GM21529 (cell line): ENCODE results near the gene NQO1.

Experiments
- ATAC-seq: cut with Tn5 transposase; IDR thresholded peaks from one replicate; pipeline ENCODE4 v1.9.1; 2021; ENCODE audit not compliant: unreplicated experiment

Gene NQO1

DNA sequence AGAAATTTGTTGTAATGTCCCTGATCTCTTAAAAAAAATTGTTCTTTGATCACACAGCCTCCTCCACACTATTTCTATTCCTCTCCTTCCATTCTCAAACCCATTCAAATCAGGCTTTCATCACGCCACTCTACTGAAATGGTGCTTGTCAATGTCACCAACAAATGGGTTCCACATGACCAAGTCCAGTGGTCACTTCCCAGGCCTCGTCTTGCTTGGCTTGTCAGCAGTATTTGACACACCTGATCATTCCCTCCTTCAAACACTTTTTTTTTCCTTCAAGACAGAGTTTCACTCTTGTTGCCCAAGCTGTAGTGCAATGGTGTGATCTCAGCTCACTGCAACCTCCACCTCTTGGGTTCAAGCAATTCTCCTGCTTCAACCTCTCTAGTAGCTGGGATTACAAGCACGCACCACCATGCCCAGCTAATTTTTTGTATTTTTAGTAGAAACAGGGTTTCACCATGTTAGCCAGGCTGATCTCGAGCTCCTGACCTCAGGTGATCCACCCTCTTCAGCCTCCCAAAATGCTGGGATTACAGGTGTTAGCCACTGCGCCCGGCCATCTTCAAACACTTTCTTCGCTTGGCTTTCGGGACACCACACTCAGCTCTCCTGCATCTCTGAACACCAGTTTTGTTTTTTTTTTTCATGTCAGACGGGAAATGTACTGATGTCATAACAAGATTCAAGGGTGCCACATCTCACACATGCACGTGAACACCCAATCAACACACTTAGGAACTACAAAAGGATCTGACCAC is 18.3 kb downstream of the NQO1 start:
- ATAC-seq: no peak

DNA sequence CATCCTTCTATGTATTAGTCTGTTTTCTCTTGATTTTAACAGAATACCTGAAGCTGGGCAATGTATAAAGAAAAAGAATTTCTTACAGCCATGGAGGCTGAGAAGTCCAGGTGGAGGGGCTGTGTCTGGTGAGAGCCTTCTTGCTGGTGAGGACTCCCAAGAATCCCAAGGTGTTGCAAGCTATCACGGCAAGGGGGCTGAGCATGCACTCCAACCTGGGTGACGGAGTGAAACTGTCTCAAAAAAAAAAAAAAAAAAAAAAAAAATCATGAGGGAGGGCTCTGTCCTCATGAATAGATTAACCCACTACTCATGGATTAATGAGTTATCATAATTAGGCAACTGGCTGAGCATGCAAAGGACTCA is 19.4 kb downstream of the NQO1 start:
- ATAC-seq: no peak

DNA sequence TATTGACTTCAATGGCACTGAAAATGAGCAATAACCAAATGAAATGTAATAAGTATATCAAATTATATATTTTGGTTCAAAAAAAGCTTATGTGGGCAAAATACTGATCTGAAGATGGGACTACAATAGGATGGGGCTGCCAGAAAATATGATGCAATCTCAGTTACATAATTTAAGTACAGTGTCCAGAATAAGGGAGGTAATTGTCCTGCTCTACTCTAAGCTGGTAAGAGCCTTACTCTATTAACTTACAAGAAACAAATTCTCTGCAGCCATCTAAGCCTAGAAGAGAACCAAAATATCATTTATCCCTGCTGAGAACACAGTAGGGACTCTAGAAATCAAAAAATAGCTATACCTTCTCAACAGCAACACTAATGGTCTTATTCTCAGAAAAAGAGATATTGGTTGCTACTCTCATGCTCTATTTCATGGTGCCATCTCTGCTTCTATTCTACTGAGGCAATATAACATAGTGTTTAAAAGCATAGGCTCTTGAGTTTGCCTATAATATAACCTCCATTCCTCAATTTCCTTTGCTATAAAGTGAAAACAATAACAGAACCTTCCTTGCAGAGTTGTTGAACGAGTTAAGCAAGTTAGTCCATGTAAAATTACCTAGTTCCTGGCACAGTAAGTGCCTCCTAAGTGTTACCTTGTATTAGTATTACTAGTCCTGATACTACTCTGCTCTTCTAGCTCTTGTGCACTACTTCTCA is 19.9 kb downstream of the NQO1 start:
- no peak for ATAC-seq

DNA sequence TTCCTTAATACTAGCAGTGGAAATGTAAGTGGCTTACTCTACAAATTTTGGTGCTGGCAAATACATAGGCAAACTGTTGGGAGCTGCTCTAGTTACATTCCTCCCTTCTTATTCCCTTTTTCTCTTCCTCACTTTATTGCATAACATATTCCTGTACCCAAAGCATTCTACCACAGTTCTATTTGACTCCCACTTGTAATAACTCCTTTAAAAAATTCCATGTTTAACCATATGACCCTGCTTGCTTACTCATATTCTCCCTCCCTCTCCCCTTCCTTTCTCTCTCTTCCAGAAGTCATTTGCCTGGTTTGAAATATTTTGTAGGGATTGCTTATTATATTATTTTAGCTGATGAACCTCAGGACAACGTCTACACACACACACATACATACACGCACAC is 22.7 kb downstream of the NQO1 start:
- no peak for ATAC-seq

DNA sequence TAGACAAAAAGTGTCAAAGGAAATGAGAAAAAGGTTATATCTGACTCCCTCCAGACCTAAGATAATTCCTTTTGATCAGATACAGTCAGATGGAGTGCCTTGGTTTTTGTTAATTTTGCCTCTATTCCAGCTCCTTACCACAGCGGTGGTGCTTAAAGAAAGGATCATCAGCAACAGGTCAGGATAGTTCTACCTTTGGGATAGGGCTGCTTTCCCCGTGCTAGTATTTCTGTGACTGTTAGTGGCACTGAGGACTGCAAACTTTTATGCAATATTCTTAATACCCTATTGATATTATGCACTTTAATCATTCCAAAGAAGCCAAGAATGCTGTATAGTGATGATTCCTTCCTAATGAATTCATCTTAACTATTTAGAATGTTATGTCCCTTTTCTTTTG is 24.5 kb downstream of the NQO1 start:
- ATAC-seq: no peak

DNA sequence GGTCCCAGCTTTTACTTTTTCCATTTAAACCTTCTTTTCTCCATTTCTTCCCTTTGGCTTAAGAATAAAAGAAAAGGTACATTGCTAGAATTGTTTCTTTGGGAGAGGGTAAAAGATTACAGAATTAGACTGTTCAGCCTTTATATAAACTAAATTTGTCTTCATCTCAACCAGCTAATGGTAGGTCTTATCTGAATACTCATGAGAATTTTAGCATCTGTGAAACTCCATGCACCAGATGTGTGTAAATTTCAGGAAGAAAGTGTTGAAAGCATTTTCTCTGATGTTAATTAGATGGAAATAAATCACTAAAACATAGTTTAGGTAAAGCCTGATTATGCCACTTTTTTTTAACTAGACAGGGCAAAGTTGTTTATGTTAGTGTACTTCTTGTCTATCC is 24.9 kb downstream of the NQO1 start:
- ATAC-seq: no peak

DNA sequence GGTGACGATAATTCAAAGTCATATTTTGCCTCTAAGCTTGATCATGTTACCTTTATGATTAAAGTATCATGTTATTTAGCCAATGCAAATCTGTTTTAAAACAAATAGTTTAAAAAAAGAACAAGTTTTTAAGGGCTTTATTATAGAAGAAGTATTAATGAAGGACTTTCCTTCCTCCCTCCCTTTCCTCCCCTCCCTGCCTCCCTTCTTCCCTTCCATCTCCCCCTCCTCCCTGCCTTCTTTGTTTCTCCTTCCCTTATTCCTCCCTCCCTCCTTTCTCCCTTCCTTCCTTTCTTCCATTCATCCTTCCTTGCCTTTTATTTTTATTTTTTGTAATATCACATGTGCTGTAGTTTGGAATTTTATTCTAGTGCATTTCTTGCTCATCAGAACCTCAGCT is 26.4 kb downstream of the NQO1 start:
- ATAC-seq: no peak

DNA sequence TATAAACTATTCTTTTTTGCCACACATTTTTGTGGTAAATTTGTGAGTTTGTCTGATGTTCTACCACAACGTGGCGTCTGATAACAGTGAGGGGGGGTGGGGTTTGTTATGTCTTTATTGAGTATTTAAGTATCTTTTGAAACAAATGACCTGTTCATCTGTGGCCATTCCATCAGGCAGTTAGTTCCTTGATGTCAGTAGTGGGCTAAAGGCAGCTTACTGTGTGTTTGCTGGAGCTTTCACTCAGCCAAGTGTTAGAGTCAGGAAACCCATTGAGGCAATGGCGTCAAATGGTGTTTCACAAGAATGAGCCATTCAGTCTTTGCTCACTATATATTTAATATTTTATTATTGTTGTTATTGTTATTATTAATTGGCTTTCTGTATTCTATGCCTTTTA is 28.0 kb downstream of the NQO1 start:
- no peak for ATAC-seq

DNA sequence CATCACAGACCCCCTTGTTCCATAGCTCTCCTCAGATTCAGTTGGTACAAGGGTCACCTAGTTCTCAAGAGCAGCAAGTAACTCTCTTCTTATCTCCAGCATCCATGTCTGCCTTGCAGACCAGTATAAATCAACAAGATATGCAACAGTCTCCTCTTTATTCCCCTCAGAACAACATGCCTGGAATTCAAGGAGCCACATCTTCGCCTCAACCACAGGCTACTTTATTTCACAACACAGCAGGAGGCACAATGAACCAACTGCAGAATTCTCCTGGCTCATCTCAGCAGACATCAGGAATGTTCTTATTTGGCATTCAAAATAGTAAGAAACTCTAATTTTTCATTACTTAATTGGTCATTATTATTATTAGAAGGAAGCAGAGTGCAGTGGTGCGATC is 32.4 kb downstream of the NQO1 start:
- ATAC-seq: no peak

DNA sequence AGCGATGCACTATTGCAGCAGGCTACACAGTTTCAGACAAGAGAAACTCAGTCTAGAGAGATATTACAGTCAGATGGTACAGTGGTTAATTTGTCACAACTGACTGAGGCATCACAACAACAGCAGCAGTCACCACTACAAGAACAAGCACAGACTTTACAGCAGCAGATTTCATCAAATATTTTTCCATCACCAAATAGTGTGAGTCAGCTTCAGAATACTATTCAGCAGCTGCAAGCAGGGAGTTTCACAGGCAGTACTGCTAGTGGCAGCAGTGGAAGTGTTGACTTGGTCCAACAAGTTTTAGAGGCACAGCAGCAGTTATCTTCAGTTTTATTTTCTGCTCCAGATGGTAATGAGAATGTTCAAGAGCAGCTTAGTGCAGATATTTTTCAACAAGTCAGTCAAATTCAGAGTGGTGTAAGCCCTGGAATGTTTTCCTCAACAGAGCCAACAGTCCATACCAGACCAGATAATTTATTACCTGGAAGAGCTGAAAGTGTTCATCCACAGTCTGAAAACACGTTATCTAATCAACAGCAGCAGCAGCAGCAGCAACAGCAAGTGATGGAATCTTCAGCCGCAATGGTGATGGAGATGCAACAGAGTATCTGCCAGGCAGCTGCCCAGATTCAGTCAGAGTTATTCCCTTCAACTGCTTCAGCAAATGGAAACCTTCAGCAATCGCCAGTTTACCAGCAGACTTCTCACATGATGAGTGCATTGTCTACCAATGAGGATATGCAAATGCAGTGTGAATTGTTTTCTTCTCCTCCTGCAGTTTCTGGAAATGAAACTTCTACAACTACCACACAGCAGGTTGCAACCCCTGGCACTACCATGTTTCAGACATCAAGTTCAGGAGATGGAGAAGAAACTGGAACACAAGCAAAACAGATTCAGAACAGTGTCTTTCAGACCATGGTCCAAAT is 34.1 kb downstream of the NQO1 start:
- ATAC-seq: no peak

DNA sequence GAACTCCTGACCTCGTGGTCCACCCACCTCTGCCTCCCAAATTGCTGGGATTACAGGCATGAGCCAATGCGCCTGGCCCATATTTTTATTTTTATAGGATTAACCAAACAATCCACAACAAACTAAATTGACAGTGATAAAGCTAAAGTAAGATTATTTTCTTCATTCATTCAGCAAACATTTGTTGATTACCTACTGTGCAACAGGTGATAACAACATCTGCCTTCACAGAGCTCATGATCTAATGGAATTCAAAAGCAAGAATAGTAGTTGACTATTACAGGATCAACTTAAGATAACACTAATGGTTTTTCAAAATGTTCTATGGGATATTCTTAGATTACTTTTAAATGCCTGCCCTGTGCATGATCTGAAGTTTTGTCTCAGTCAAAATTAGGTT is 37.8 kb downstream of the NQO1 start:
- no peak for ATAC-seq

DNA sequence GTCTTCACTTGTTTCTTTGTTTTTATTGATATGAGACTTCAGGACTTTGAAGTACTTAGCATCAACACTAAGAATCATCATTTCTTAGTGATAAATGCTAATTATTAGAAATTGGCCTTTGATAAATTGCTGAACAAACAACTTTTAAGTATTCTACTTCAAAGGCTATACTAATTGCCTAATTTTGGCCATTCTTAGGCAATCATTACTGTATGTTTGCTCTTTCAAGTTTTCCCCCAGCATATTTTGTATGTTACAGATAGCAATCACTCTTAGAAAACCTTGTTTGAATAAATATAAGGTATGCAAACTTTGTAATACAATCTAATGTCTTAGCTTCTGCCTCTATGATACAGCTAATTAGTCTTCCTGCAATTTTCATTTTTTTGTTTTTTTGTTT is 46.0 kb downstream of the NQO1 start:
- ATAC-seq: no peak

DNA sequence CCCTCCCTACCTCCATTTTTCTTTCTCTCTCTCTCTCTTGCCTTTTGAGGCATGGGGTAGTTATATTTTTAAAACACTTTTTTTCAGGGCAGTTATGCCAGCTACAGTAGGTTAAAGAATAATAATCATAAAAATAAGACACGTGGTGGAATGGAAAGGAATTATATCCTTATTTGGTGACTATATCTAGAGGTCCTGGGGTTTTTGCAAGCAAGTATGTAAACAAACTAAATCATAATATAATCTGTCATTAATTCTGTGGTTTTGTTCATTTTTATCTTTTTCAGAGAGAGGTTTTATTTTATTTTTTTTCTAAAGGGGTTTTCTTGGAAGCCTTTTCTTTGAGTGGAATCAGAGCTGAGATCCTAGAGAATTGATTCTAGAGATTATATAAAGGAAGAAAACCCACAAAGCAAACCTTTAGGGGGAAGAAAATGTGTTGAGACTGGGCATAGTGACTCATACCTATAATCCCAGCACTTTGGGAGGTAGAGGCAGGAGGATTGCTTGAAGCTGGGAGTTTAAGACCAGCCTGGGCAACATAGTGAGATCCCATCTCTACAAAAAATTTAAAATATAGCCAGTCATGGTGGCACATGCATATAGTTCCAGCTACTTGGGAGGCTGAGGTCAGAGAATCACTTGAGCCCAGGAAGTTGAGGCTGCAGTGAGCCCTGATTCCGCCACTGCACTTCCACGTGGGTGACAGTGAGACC is 53.2 kb downstream of the NQO1 start:
- ATAC-seq: no peak

DNA sequence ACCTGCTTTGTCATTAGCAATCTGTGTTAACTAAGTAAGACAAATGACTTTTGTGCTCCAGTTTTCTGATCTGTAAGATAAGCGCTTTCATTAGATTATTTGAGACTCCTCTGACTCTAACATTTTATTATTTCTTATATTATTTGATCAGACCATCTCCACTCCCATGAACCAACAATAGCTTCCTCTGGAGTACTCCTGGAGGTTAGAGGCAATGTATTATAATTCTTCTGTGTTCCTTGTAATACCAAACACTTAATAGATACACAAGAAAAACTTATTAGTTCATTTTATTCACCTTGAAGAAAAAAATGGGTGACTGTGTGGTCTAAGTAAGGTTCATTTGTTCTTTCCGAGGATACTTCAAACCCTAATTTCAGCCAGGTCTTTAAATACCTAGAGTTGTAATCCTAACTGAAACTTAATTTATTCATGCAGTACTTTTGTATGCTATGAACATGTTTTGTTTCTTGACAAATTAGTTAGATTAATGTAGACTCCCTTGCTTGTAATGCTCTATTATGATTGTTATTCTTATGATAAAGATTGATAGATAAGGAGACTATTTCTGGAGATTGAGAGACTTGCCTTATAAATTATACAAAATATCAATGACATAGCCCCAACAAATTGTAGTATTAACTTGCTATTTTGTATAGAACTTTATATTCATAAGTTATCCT is 53.9 kb downstream of the NQO1 start:
- no peak for ATAC-seq

DNA sequence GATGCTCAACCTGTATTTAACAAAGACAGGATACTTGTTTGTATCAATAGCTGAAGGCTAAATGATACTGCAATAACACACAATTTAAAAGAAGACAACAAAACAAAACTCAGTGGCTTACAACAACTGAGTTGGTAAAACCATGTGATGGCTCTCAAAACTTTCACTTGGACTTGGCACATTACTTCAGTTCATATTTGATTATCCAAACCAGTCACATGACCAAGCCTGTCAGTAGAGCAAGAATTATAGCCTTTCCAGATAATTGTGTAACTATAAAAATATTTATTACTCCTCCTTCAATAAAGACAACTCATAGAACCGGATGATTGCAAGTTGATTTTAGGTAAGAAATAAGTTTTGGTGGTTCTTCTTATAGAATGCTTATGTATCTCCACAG is 56.8 kb downstream of the NQO1 start:
- no peak for ATAC-seq

DNA sequence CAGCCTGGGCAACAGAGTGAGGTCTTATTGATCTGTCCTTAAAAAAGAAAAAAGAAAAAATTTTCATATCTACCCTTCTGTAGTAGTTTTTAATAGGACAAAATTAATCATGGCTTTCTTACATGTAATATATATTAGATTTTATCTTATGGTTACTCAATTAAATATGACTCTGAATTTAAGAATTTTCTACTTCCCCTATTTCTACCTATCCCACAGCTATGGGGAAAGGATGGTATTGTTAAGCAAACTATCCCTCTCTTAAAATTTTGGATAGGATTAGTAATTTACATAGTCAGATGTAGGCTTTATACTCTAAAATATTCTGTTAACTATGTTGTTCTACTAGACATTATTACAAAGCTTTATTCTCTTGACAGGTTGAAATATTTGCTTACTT is 62.5 kb downstream of the NQO1 start:
- no peak for ATAC-seq

DNA sequence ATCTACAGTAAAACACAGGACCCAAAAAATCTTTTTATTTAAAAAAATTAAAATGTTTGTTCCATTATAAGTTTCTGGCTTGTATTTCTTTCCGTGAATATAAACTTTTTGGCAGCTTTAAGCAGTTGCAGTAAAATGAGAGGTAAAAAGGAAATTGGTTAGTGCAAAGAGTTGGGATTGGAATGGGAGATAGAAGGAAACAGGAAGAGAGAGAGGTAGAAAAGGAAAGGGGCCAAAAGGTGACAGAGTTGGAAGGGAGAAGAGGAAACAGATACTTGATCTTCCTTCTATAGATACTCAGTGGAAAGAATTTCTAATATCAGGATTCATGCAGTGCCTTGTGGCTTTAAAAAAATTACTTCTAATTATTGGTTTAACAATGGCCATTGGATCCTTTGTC is 63.5 kb downstream of the NQO1 start:
- ATAC-seq: no peak

DNA sequence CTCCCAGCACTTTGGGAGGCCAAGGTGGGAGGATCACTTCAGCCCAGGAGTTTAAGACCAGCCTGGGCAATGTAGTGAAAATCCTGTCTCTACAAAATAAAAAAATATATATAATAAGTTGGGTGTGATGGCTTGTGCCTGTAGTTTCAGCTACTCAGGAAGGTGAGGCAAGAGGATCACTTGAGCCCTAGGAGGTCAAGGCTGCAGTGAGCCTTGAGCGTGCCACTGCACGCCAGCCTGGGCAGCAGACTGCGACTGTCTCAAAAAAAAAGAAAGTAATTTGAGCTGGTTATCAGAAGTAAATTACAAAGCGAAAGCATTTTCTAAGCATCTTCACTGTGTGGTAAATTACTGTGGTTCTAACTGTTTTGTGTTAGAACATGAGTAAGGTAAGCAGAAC is 66.2 kb downstream of the NQO1 start:
- ATAC-seq: no peak
